Measurements from ENCODE around the gene IGFBP2.
A peak's percentile ranks its signal among the peaks of the same experiment; 100 is the strongest.
"Not testable (repeated sequence)": the region's sequence is repeated elsewhere in the genome, so short reads cannot be mapped to it uniquely, and the experiment has no call there.

IGFBP2 gene

DNA sequence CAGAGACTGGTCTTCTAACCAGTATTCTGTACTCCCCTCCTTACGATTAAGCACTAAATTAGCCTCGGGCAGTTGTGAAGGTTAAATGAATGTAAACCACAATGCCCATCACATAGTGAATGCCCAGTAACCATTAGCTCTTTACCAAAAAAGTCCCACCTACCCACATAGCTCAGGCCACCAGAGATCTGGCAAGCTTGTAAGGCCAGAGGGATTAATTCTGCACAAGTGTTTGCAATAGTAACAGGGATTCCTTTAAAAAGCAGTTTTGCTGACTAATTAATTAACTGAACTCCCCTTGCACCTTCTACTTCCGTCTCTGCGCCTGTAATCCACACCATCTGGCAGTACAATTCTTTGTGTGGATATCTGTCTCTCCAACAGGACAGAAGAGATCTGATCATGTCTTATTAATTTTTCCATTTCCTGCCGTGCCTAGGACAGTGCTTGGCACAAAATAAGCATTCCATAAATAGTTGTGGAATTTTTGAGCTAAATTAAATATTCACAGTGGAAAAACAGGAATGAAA, 36.2 kb upstream of the IGFBP2 start:
- no peak overlapping the region for H3K4me3 ChIP-seq (ENCODE audit: low read depth, low read length)
- no peak overlapping the region for H3K9ac ChIP-seq (ENCODE audit: low read length)
- H3K4me1 ChIP-seq (ENCODE audit: control insufficient read depth, insufficient read depth, low read length): peaks cover 11% of the 10 kb centered on the region
- H3K27me3 ChIP-seq (ENCODE audit: control insufficient read depth, insufficient read depth, low read length): no peaks in the 10 kb centered on the region
- no peak overlapping the region for H3K27ac ChIP-seq (ENCODE audit: low read depth, low read length)
- H3K9me3 ChIP-seq (ENCODE audit: control insufficient read depth, insufficient read depth, low read depth, low read length): no peaks in the 10 kb centered on the region
- H3K36me3 ChIP-seq (ENCODE audit: control insufficient read depth, insufficient read depth, low read length): no peaks in the 10 kb centered on the region

DNA sequence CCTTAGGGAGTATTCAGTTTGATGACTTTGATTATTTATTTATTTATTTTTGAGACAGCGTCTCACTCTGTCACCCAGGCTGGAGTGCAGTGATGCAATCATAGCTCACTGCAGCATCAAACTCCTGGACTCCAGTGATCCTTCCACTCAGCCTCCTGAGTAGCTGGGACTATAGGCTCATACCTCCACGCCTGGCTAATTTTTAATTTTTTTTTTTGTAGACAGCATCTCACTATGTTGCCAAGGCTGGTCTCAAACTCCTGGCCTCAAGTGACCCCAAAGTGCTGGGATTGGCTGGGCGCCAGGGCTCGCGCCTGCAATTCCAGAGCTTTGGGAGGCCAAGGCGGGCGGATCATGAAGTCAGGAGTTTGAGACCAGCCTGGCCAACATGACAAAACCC, 35.4 kb upstream of the IGFBP2 start:
- not testable (repeated sequence) for H3K9me3 ChIP-seq (ENCODE audit: control insufficient read depth, insufficient read depth, low read depth, low read length); H3K9ac ChIP-seq (ENCODE audit: low read length); H3K27ac ChIP-seq (ENCODE audit: low read depth, low read length); H3K36me3 ChIP-seq (ENCODE audit: control insufficient read depth, insufficient read depth, low read length); H3K27me3 ChIP-seq (ENCODE audit: control insufficient read depth, insufficient read depth, low read length); H3K4me3 ChIP-seq (ENCODE audit: low read depth, low read length)
- peaks cover 17% of the 10 kb centered on the region for H3K4me1 ChIP-seq (ENCODE audit: control insufficient read depth, insufficient read depth, low read length)

DNA sequence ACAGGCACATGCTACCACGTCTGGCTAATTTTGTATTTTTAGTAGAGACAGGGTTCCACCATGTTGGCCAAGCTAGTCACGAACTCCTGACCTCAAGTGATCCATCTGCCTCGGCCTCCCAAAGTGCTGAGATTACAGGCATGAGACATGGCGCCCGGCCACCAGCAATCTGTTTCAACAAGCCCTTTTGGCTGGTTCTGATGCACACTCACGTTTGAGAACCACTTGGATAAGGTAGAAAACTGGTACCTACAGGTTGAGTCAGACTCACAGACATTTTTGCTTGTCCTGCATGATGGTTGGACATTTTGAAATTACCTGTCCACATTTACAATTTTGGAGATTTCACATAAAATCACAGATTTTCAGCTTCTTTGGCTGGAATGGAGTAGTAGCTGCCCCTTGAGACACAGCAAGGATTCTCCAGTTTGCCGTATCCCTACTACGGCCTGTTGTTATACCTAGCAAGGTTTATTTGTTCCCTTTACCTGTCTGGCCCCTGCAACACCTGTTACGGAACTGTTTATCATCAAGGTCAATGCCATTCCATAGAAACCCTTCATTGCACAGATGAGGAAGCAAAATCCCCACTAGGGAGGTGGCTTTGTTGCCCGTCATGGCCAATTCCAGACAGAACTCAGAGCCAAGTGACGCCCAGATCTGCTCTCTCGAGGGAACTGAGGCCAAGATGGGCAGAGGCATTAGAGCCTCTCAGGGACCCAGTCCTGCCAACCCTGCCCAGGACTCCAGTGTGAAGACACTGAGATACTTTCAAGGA, 31.4 kb upstream of the IGFBP2 start:
- Histone ChIP-seq H3K27ac (ENCODE audit: low read depth, low read length) (no peak overlapping the region), H3K4me3 (ENCODE audit: low read depth, low read length) (no peak overlapping the region), H3K4me1 (ENCODE audit: control insufficient read depth, insufficient read depth, low read length) (peaks cover 27% of the 10 kb centered on the region), H3K9me3 (ENCODE audit: control insufficient read depth, insufficient read depth, low read depth, low read length) (no peaks in the 10 kb centered on the region), H3K36me3 (ENCODE audit: control insufficient read depth, insufficient read depth, low read length) (no peaks in the 10 kb centered on the region), H3K9ac (ENCODE audit: low read length) (no peak overlapping the region), H3K27me3 (ENCODE audit: control insufficient read depth, insufficient read depth, low read length) (peaks cover 9% of the 10 kb centered on the region)

DNA sequence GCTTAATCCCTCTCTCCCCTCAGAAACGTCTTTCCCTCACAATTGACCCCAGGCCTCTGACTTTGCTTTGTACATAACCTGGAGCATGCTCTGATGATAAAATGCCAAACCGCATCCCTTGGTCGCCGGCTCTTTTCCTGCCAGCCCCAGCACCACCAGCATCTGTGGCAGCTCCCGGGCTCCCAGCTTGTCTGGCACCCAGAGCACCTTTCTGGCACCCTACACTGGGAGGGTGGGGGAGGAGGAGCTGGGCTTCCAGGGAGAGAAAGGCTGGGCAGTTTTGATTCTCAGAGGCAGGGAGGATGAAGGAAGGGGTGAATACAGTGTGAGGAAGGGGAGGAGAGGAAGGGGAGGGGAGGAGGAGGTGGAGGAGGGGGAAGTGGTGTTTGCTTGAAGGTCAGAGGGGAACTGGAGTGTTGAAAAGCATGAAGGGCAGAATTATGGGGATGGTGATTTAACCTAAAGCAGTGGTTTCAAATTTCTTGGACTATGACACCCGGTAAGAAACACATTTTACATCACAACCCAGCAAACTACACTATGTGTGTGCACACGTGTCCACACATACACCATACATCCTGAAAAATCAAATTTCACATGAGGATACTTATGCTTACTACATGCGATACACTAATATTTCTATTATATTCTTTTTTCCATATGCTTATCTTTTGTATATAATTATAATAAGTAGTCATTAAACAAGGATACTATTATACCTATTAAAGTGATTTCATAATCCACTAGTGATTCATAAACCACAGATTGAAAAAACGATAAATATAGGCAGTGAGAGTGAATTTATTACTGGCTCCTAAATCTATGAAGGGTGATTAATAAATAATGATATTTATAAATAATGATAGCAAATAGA, 30.0 kb upstream of the IGFBP2 start:
- Histone ChIP-seq H3K27me3 (ENCODE audit: control insufficient read depth, insufficient read depth, low read length) (peaks cover 21% of the 10 kb centered on the region), H3K9me3 (ENCODE audit: control insufficient read depth, insufficient read depth, low read depth, low read length) (no peaks in the 10 kb centered on the region), H3K36me3 (ENCODE audit: control insufficient read depth, insufficient read depth, low read length) (no peaks in the 10 kb centered on the region), H3K27ac (ENCODE audit: low read depth, low read length) (no peak overlapping the region), H3K9ac (ENCODE audit: low read length) (no peak overlapping the region), H3K4me3 (ENCODE audit: low read depth, low read length) (no peak overlapping the region), H3K4me1 (ENCODE audit: control insufficient read depth, insufficient read depth, low read length) (peaks cover 27% of the 10 kb centered on the region)

DNA sequence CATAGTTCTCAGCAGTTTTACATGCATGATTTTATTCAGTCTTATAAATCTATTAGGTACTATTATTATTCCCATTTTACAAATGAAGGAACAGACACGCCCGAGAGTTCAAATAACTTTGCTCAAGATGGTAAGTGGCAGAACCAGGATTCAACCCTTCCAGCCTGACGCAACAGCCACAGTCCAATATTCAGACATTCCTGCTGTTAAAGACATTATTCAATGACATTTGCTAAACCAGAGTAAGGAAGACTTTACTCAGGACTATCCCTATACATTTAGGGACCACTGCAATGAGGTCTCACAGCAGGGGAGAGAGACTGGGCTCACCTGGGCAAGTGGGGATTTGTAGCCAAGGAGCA, 29.4 kb upstream of the IGFBP2 start:
- Histone ChIP-seq H3K27ac (ENCODE audit: low read depth, low read length) (no peak overlapping the region), H3K4me3 (ENCODE audit: low read depth, low read length) (no peak overlapping the region), H3K9me3 (ENCODE audit: control insufficient read depth, insufficient read depth, low read depth, low read length) (no peaks in the 10 kb centered on the region), H3K4me1 (ENCODE audit: control insufficient read depth, insufficient read depth, low read length) (peaks cover 27% of the 10 kb centered on the region), H3K27me3 (ENCODE audit: control insufficient read depth, insufficient read depth, low read length) (peaks cover 21% of the 10 kb centered on the region), H3K9ac (ENCODE audit: low read length) (no peak overlapping the region), H3K36me3 (ENCODE audit: control insufficient read depth, insufficient read depth, low read length) (no peaks in the 10 kb centered on the region)

DNA sequence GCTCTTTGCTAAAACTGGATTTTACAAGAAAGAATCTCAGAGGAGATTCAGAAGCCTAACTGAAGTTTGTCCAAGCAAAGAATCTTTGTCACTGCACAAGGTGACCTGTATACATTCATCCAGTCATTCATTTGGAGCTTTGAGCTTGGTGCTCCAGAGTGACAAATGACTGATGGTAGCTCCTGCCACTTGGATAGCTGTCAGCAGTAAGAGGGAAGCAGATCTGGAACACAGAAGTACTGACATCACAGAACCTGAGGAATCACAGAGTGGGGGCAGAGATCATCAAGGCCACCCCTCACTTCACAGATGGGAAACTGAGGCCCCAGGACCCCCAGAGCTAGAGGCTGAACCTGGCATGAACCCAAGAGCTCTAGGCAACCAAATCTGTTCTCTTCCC, 28.8 kb upstream of the IGFBP2 start:
- peaks cover 27% of the 10 kb centered on the region for H3K4me1 ChIP-seq (ENCODE audit: control insufficient read depth, insufficient read depth, low read length)
- no peaks in the 10 kb centered on the region for H3K36me3 ChIP-seq (ENCODE audit: control insufficient read depth, insufficient read depth, low read length)
- no peak overlapping the region for H3K9ac ChIP-seq (ENCODE audit: low read length)
- no peaks in the 10 kb centered on the region for H3K9me3 ChIP-seq (ENCODE audit: control insufficient read depth, insufficient read depth, low read depth, low read length)
- no peak overlapping the region for H3K27ac ChIP-seq (ENCODE audit: low read depth, low read length)
- peaks cover 21% of the 10 kb centered on the region for H3K27me3 ChIP-seq (ENCODE audit: control insufficient read depth, insufficient read depth, low read length)
- no peak overlapping the region for H3K4me3 ChIP-seq (ENCODE audit: low read depth, low read length)

DNA sequence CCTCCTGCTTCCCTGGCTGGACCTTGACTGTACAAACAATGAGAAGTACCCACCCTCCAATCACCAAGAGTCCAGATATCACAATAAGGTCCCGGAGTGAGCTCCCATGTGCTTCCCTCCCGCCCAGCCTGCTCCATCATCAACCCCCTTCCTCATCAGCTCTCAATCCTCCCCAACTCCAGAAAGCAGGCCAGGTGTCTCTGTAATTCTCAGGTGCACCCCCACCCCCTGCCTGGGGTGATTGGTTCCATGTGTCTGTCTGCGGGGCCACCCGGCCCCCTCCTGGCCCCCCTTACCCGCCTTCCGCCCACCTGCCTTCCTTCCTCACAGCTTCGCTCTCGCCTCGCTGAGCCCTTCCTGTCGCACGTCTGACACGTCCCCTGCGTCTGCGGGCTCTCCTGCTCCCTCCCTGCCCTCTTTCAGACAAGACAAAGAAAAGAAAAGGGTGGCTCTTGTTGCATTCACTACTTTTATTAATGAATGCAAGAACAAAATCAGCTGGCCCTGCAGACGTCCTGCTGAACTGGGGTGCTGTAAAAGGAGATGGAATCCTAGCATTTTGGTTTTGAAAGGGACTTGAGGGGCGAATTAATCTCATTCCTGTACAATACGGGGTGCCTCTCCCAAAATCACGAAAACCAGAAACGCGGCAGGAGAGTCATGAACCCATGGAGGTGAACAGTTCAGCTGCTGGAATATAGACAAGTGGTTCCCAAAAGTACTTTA, 26.5 kb upstream of the IGFBP2 start:
- peaks cover 21% of the 10 kb centered on the region for H3K27me3 ChIP-seq (ENCODE audit: control insufficient read depth, insufficient read depth, low read length)

DNA sequence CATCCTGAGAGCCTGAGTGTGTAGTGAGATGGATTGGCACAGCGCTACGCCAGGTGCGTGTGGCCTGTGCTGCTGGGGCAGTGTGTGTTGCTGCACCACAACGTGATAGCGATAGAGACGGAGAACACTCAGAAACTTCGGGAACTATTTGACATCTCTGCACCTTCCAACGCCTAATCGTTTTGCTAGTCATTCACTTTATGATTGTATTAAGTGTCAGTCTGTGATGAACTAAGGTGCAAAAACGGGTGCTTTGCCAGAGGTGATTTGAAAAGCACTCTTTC, 26.0 kb upstream of the IGFBP2 start:
- Histone ChIP-seq H3K9me3 (ENCODE audit: control insufficient read depth, insufficient read depth, low read depth, low read length) (no peaks in the 10 kb centered on the region), H3K9ac (ENCODE audit: low read length) (no peak overlapping the region), H3K36me3 (ENCODE audit: control insufficient read depth, insufficient read depth, low read length) (no peaks in the 10 kb centered on the region), H3K27ac (ENCODE audit: low read depth, low read length) (no peak overlapping the region), H3K4me1 (ENCODE audit: control insufficient read depth, insufficient read depth, low read length) (peaks cover 27% of the 10 kb centered on the region), H3K27me3 (ENCODE audit: control insufficient read depth, insufficient read depth, low read length) (peaks cover 21% of the 10 kb centered on the region), H3K4me3 (ENCODE audit: low read depth, low read length) (no peak overlapping the region)

More for the DNA sequence above, 26.5 kb upstream of the IGFBP2 start:
- Histone ChIP-seq H3K9me3 (ENCODE audit: control insufficient read depth, insufficient read depth, low read depth, low read length) (no peaks in the 10 kb centered on the region), H3K9ac (ENCODE audit: low read length) (no peak overlapping the region), H3K4me1 (ENCODE audit: control insufficient read depth, insufficient read depth, low read length) (peaks cover 27% of the 10 kb centered on the region), H3K4me3 (ENCODE audit: low read depth, low read length) (peak overlapping the region; percentile 41), H3K36me3 (ENCODE audit: control insufficient read depth, insufficient read depth, low read length) (no peaks in the 10 kb centered on the region), H3K27ac (ENCODE audit: low read depth, low read length) (no peak overlapping the region)

DNA sequence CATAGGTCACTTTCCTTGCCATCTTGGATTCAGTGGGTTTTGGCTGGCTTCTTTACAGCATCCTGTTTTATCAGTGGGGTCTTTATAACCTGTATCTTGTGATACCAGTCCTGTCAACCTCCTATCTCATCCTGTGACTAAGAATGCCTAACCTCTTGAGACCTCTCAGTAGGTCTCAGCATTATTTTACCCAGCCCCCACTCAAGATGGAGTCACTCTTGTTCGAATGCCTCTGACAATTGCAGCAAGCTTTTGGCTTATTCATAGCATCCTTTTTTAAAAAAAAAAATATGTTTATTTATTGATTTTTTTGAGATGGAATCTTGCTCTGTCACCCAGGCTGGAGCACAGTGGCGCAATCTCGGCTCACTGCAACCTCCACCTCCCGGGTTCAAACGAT, 24.7 kb upstream of the IGFBP2 start:
- peaks cover 21% of the 10 kb centered on the region for H3K27me3 ChIP-seq (ENCODE audit: control insufficient read depth, insufficient read depth, low read length)
- H3K27ac ChIP-seq (ENCODE audit: low read depth, low read length): no peak overlapping the region
- no peak overlapping the region for H3K9ac ChIP-seq (ENCODE audit: low read length)
- H3K4me3 ChIP-seq (ENCODE audit: low read depth, low read length): no peak overlapping the region
- no peaks in the 10 kb centered on the region for H3K36me3 ChIP-seq (ENCODE audit: control insufficient read depth, insufficient read depth, low read length)
- peaks cover 16% of the 10 kb centered on the region for H3K4me1 ChIP-seq (ENCODE audit: control insufficient read depth, insufficient read depth, low read length)
- H3K9me3 ChIP-seq (ENCODE audit: control insufficient read depth, insufficient read depth, low read depth, low read length): no peaks in the 10 kb centered on the region

DNA sequence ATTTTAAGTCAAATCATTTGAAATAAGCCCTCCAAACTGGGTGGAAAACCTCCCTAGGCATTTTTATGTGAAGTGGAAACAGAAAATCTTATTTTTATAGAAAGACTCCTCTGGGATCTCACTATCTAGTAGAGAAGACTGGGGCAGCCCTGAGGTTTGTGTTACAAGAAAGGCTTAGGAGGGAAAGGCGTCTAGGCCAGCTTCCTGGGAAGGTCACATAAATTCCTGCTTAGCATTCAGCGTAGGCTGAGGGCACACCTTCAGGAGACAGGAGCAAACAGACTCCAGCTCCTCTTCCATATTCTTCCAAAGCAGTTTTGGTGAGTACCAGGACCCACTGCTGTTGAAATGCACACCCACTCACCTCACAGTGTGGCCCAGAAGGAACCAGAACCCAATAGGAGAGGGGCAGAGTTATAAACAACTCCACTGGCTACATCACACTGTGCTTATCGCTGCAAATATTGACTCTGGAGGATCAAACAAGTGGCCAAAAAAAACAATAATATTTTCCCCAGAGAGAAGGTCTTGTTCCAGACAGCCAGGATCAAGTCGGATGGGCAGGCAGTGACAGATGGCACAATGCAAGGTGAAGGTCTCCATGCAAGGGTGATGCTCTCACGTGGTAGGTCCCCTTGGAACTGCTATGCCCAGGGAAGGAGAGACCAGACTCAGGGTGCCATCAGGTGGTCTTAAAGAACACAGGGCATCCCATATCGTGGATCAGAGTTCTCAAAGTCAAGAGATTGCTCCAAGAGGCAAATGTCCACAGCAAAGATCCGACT, 17.7 kb upstream of the IGFBP2 start:
- H3K4me3 ChIP-seq (ENCODE audit: low read depth, low read length): no peak overlapping the region
- H3K36me3 ChIP-seq (ENCODE audit: control insufficient read depth, insufficient read depth, low read length): no peaks in the 10 kb centered on the region
- no peaks in the 10 kb centered on the region for H3K9me3 ChIP-seq (ENCODE audit: control insufficient read depth, insufficient read depth, low read depth, low read length)
- H3K4me1 ChIP-seq (ENCODE audit: control insufficient read depth, insufficient read depth, low read length): peaks cover 18% of the 10 kb centered on the region
- H3K27me3 ChIP-seq (ENCODE audit: control insufficient read depth, insufficient read depth, low read length): no peaks in the 10 kb centered on the region
- H3K27ac ChIP-seq (ENCODE audit: low read depth, low read length): no peak overlapping the region
- H3K9ac ChIP-seq (ENCODE audit: low read length): no peak overlapping the region

All from HUES6 (cell line).